CD4-positive, alpha-beta T cell (primary cell): ENCODE measurements around the gene MPP1. TPM values are rescaled to one million over a fixed set of nuclear protein-coding genes. Genes with fewer than 3 reads are reported as not detected.
A peak's percentile ranks its signal among the peaks of the same experiment; 100 is the strongest.

Experiments
- ATAC-seq: fragments of 200-7000 bp; cut with Tn5 transposase; one replicate; pipeline ENCODE4 v1.10.0; 2022; ENCODE audit warnings: mild to moderate bottlenecking; ENCODE audit not compliant: poor library complexity
- CTCF ChIA-PET: fragments of 350-600 bp; sonication (Branson Sonifier 250); formaldehyde crosslinking; loops from one replicate; lab custom pipeline; 2021; ENCODE audit warnings: antibody characterized with exemption, inconsistent platforms; lab: Charles Lee
- POLR2A ChIA-PET: fragments of 350-600 bp; sonication (Branson Sonifier 250); formaldehyde crosslinking; loops from one replicate; lab custom pipeline; 2021; ENCODE audit warnings: antibody characterized with exemption, inconsistent platforms; lab: Charles Lee
- DNase-seq, 14 experiments: peaks; one replicate each; pipeline ENCODE4 v3.0.0-alpha.2; 2013 to 2020; ENCODE audit warnings: mixed read lengths in 2 of 14
- H3K27ac ChIP-seq, 2 donors: one replicate each; pipeline versions ENCODE4 v1.5.1 to v1.7.0; 2013; ENCODE audit warnings: low read length in 2 of 2, low read depth in 1 of 2, mild to moderate bottlenecking in 1 of 2
- H3K27me3 ChIP-seq, 2 experiments: 1 replicate in 1 of 2; 2 replicates in 1 of 2; pipeline versions ENCODE4 v1.6.1 to v1.7.0; 2013; ENCODE audit warnings: low read length in 2 of 2, control low read depth in 1 of 2, mild to moderate bottlenecking in 1 of 2, moderate library complexity in 1 of 2; ENCODE audit not compliant: insufficient read depth in 2 of 2, control insufficient read depth in 1 of 2
- H3K36me3 ChIP-seq: one replicate; pipeline ENCODE4 v1.6.1; 2013; ENCODE audit warnings: low read length, control low read depth; ENCODE audit not compliant: insufficient read depth
- H3K4me1 ChIP-seq: one replicate; pipeline ENCODE4 v1.6.1; 2013; ENCODE audit warnings: low read length, control low read depth; ENCODE audit not compliant: insufficient read depth
- H3K4me3 ChIP-seq: one replicate; pipeline ENCODE4 v1.5.1; 2013; ENCODE audit warnings: mild to moderate bottlenecking, low read length, moderate library complexity
- H3K9me3 ChIP-seq, 2 experiments: 1 replicate in 1 of 2; 2 replicates in 1 of 2; pipeline versions ENCODE4 v1.6.1 to v1.7.0; 2013; ENCODE audit warnings: low read length in 2 of 2, mild to moderate bottlenecking in 2 of 2, control low read depth in 1 of 2, moderate library complexity in 1 of 2; ENCODE audit not compliant: control insufficient read depth in 1 of 2, insufficient read depth in 1 of 2
- H3K27ac Mint-ChIP-seq: one replicate; pipeline ENCODE4 v1.8.0; 2020; ENCODE audit warnings: mixed read lengths
- H3K27me3 Mint-ChIP-seq: one replicate; pipeline ENCODE4 v1.8.0; 2021; ENCODE audit warnings: mixed read lengths
- H3K36me3 Mint-ChIP-seq: one replicate; pipeline ENCODE4 v1.8.0; 2021; ENCODE audit warnings: low read depth, mixed read lengths
- H3K4me1 Mint-ChIP-seq: one replicate; pipeline ENCODE4 v1.8.0; 2021; ENCODE audit warnings: low read depth, mixed read lengths
- H3K4me3 Mint-ChIP-seq: one replicate; pipeline ENCODE4 v1.8.0; 2020; ENCODE audit warnings: mild to moderate bottlenecking, mixed read lengths
- H3K9me3 Mint-ChIP-seq: one replicate; pipeline ENCODE4 v1.8.0; 2020; ENCODE audit warnings: mixed read lengths
- CTCF ChIP-seq: fragments of 200-600 bp; IDR thresholded peaks from one replicate; pipeline ENCODE4 v1.8.0; 2022; ENCODE audit warnings: antibody characterized with exemption, mild to moderate bottlenecking
- intact Hi-C, 2 experiments: fragments of 100-400 bp; cut with DNase I in 1 of 2; cut with micrococcal nuclease in 1 of 2; formaldehyde crosslinking; loops; one replicate each; pipeline versions ENCODE4 v1.15.1 to v1.9.0; 2023 to 2025; cut with DNase I, micrococcal nuclease
- total RNA-seq, 174 experiments: library from RNA in 2 of 174; stranded (reverse) in 2 of 174; gene quantifications; one replicate each; pipeline ENCODE4 v1.2.3 and lab custom pipeline; 2021 to 2026

Gene MPP1
- total RNA-seq, 2 experiments from 2014 or later, result 10.7 to 13.1 TPM

GRCh38 chrX:154813801-154814200 is 8.5 kb upstream of the MPP1 start:
- H3K4me1 Mint-ChIP-seq, result no peaks in the 10 kb centered on the region

GRCh38 chrX:154812341-154813101 is 7.2 kb upstream of the MPP1 start:
- H3K9me3 Mint-ChIP-seq, result no peaks in the 10 kb centered on the region
- H3K36me3 Mint-ChIP-seq, result no peaks in the 10 kb centered on the region
- Histone ChIP-seq H3K27me3 (peaks cover 0 to 2% of the 10 kb centered on the region in 2 experiments), H3K4me3 (no peak overlapping the region), H3K36me3 (no peaks in the 10 kb centered on the region), H3K9me3 (no peaks in the 10 kb centered on the region), H3K4me1 (no peaks in the 10 kb centered on the region), H3K27ac (no peak overlapping the region)
- ATAC-seq (no peak), DNase-seq (no peak)
- no peak overlapping the region for H3K4me3 Mint-ChIP-seq
- TF ChIP-seq CTCF, result no peak
- no peak overlapping the region for H3K27ac Mint-ChIP-seq
- H3K4me1 Mint-ChIP-seq, result no peaks in the 10 kb centered on the region
- ChIA-PET POLR2A (interaction anchor here (0.6 kb wide), 1 partner anchor 20 kb away, joined by 3 read pairs; no protein-coding TSS in a partner anchor), CTCF (no interaction called here)
- H3K27me3 Mint-ChIP-seq, result no peaks in the 10 kb centered on the region
- intact Hi-C loops, result no loop called here

More at GRCh38 chrX:154813801-154814200, 8.5 kb upstream of the MPP1 start:
- POLR2A ChIA-PET, result no interaction called here
- no peak for DNase-seq
- no peaks in the 10 kb centered on the region for H3K36me3 Mint-ChIP-seq
- TF ChIP-seq CTCF, result no peak
- Histone ChIP-seq H3K4me1 (no peaks in the 10 kb centered on the region), H3K27me3 (peaks cover 0 to 2% of the 10 kb centered on the region in 2 experiments), H3K27ac (no peak overlapping the region), H3K9me3 (no peaks in the 10 kb centered on the region), H3K36me3 (no peaks in the 10 kb centered on the region), H3K4me3 (no peak overlapping the region)
- no peak for ATAC-seq
- intact Hi-C loops, result no loop called here
- no peak overlapping the region for H3K4me3 Mint-ChIP-seq
- no peaks in the 10 kb centered on the region for H3K9me3 Mint-ChIP-seq
- CTCF ChIA-PET, result no interaction called here
- no peaks in the 10 kb centered on the region for H3K27me3 Mint-ChIP-seq
- no peak overlapping the region for H3K27ac Mint-ChIP-seq

GRCh38 chrX:154809939-154810665 is 4.8 kb upstream of the MPP1 start:
- Mint-ChIP-seq H3K27ac (no peak overlapping the region), H3K4me3 (no peak overlapping the region), H3K9me3 (no peaks in the 10 kb centered on the region), H3K27me3 (no peaks in the 10 kb centered on the region), H3K4me1 (peaks cover 7% of the 10 kb centered on the region), H3K36me3 (no peaks in the 10 kb centered on the region)
- peaks cover 0 to 2% of the 10 kb centered on the region in 2 experiments for H3K27me3 ChIP-seq
- intact Hi-C loops, result no loop called here
- TF ChIP-seq CTCF, result no peak
- H3K9me3 ChIP-seq, result no peaks in the 10 kb centered on the region
- POLR2A ChIA-PET, result interaction anchor here (0.6 kb wide), 1 partner anchor 26 kb away, joined by 3 read pairs; no protein-coding TSS in a partner anchor
- ATAC-seq, result no peak
- peaks cover 7% of the 10 kb centered on the region for H3K4me1 ChIP-seq
- CTCF ChIA-PET, result no interaction called here
- peak in 1 of 14 experiments; percentile 33 for DNase-seq
- H3K4me3 ChIP-seq, result no peak overlapping the region
- H3K27ac ChIP-seq, result no peak overlapping the region
- H3K36me3 ChIP-seq, result no peaks in the 10 kb centered on the region
